ENCODE results near the gene CHST11. TPM values are rescaled to one million over a fixed set of nuclear protein-coding genes. Genes with fewer than 3 reads are reported as not detected.
A peak's percentile ranks its signal among the peaks of the same experiment; 100 is the strongest.

The CHST11 gene
- total and polyA plus RNA-seq, 10 of the 15 experiments (the other 5 are each of a cell fraction or from before 2014, with no cell fraction given) = 1.9 to 38.1 (median 17.2) TPM

DNA sequence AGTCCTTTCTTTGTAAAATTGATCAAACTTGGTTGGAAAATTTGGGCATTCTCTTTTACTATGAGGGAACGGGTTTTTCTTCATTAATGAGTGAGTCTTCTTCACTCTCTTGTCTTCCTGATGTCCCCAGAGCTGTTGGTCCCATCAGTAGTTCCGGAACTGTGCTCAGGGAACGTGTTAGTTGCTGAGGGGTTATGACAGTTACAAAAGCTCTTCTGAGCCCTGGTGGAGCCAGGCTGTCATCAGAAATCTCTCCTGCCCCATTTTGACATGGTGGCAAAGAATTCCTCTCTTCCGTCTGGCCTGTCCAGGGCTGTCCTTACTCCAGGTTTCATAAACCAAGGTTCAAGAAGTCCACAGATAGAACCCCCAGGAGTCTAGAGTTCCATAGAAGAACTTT is 292.8 kb downstream of the CHST11 start:
- POLR2A ChIA-PET = interaction anchor here (0.7 kb wide), 1 partner anchor 8 kb away, joined by 7 read pairs; no protein-coding TSS in a partner anchor
- no peak overlapping the region for H2AFZ ChIP-seq (ENCODE audit: control insufficient read depth, low read depth, low read length)
- H3K9ac ChIP-seq (ENCODE audit: control insufficient read depth, insufficient read depth, low read length) = no peak overlapping the region
- FAIRE-seq = no peak
- in situ Hi-C loops (cut with MboI) (no loop called here), intact Hi-C loops (cut with micrococcal nuclease; ENCODE audit: unreplicated experiment) (no loop called here)
- H3K27ac ChIP-seq (ENCODE audit: control insufficient read depth, insufficient read depth) = no peak overlapping the region
- SMC1A ChIA-PET (ENCODE audit: uncharacterized antibody, unreplicated experiment) = interaction anchor here (0.6 to 4.0 kb wide), 10 partner anchors 10 to 367 kb away, joined by 3 to 21 read pairs (median 4); no protein-coding TSS in a partner anchor
- DNase-seq (ENCODE audit: low read depth, low spot score) = no peak
- CTCF ChIA-PET = interaction anchor here (1.0 to 2.2 kb wide), 3 partner anchors 11 to 368 kb away, joined by 3 to 8 read pairs (median 4); no protein-coding TSS in a partner anchor
- TF ChIP-seq SP1 (IDR thresholded peaks at IDR 0.05; ENCODE audit: low read depth, low read length) = no peak
- TF ChIP-seq NBN (IDR thresholded peaks at IDR 0.05) = no peak
- no peak for TF ChIP-seq RUNX3 (IDR thresholded peaks at IDR 0.05; ENCODE audit: low read length)
- no peaks in the 10 kb centered on the region for H3K36me3 ChIP-seq (ENCODE audit: control insufficient read depth in 2 of 2, insufficient read depth in 2 of 2, low read length in 1 of 2)
- ATAC-seq = no peak
- no peaks in the 10 kb centered on the region; the same call in 2 of the 3 replicates for H3K9me3 ChIP-seq (replicated peaks; ENCODE audit: control insufficient read depth, insufficient read depth, low read length)
- H3K79me2 ChIP-seq (ENCODE audit: control insufficient read depth, insufficient read depth, low read length) = peaks cover 3% of the 10 kb centered on the region
- peaks cover 30% of the 10 kb centered on the region for H3K4me1 ChIP-seq (ENCODE audit: control insufficient read depth, insufficient read depth, low read length)
- BruUV-seq (replicated peaks) = no TSS peak
- peak overlapping the region; percentile 50; the same call in 1 of the 2 replicates for H3K4me2 ChIP-seq (ENCODE audit: control insufficient read depth, insufficient read depth)
- RAD21 ChIA-PET (ENCODE audit: unreplicated experiment) = interaction anchor here (0.9 to 2.4 kb wide), 2 partner anchors 49 to 368 kb away, joined by 3 to 10 read pairs; no protein-coding TSS in a partner anchor
- no peaks in the 10 kb centered on the region for H4K20me1 ChIP-seq (ENCODE audit: control insufficient read depth, insufficient read depth)
- no peaks in the 10 kb centered on the region for H3K27me3 ChIP-seq (replicated peaks in 1 of 2; ENCODE audit: control insufficient read depth in 2 of 2, insufficient read depth in 2 of 2, low read length in 1 of 2)
- no peak overlapping the region for H3K4me3 ChIP-seq
- WGBS (ENCODE audit: insufficient coverage, insufficient replicate concordance, low lambda C conversion rate, missing lambda C conversion rate) = 75% methylated on average over 4 of the region's 4 CpGs

- Histone ChIP-seq H3K27ac (ENCODE audit: control insufficient read depth, insufficient read depth) (no peak overlapping the region), H3K9me3 (replicated peaks; ENCODE audit: control insufficient read depth, insufficient read depth, low read length) (no peaks in the 10 kb centered on the region; the same call in 2 of the 3 replicates), H4K20me1 (ENCODE audit: control insufficient read depth, insufficient read depth) (no peaks in the 10 kb centered on the region), H3K79me2 (ENCODE audit: control insufficient read depth, insufficient read depth, low read length) (peaks cover 2% of the 10 kb centered on the region), H3K9ac (ENCODE audit: control insufficient read depth, insufficient read depth, low read length) (no peak overlapping the region), H3K27me3 (replicated peaks in 1 of 2; ENCODE audit: control insufficient read depth in 2 of 2, insufficient read depth in 2 of 2, low read length in 1 of 2) (no peaks in the 10 kb centered on the region), H2AFZ (ENCODE audit: control insufficient read depth, low read depth, low read length) (no peak overlapping the region), H3K4me2 (ENCODE audit: control insufficient read depth, insufficient read depth) (peak overlapping the region; percentile 50), H3K36me3 (ENCODE audit: control insufficient read depth in 2 of 2, insufficient read depth in 2 of 2, low read length in 1 of 2) (0 out of 4 replicates have a peak, but pooled peaks cover 0 to 1% of the 10 kb centered on the region in 2 experiments), H3K4me1 (ENCODE audit: control insufficient read depth, insufficient read depth, low read length) (peaks cover 30% of the 10 kb centered on the region), H3K4me3 (no peak overlapping the region)
- ChIA-PET SMC1A (ENCODE audit: uncharacterized antibody, unreplicated experiment) (interaction anchor here (0.6 to 4.0 kb wide), 8 partner anchors 10 to 368 kb away, joined by 3 to 21 read pairs (median 3); no protein-coding TSS in a partner anchor), RAD21 (ENCODE audit: unreplicated experiment) (interaction anchor here (0.7 to 2.4 kb wide), 5 partner anchors 11 to 368 kb away, joined by 3 to 10 read pairs (median 4); no protein-coding TSS in a partner anchor), POLR2A (interaction anchor here (0.7 kb wide), 1 partner anchor 8 kb away, joined by 7 read pairs; no protein-coding TSS in a partner anchor), CTCF (interaction anchor here (1.6 to 2.2 kb wide), 2 partner anchors 11 to 40 kb away, joined by 3 to 8 read pairs; no protein-coding TSS in a partner anchor)
- WGBS (ENCODE audit: insufficient coverage, insufficient replicate concordance, low lambda C conversion rate, missing lambda C conversion rate) = 21% methylated on average over 5 of the region's 5 CpGs
- intact Hi-C loops (cut with micrococcal nuclease; ENCODE audit: unreplicated experiment) (no loop called here), in situ Hi-C loops (cut with MboI) (no loop called here)
- DNase-seq (ENCODE audit: low read depth, low spot score) (no peak), ATAC-seq (peak; percentile 58), FAIRE-seq (peak; percentile 71)
- no TSS peak for BruUV-seq (replicated peaks)
- TF ChIP-seq CHD4 (IDR thresholded peaks at IDR 0.05) = no peak
- no peak for TF ChIP-seq ZBTB11 (CRISPR knock-in tag; IDR thresholded peaks at IDR 0.05)
- TF ChIP-seq CHD2 (IDR thresholded peaks at IDR 0.05; ENCODE audit: borderline replicate concordance, low read depth, low read length) = no peak
- peak; percentile 59 for TF ChIP-seq EED (IDR thresholded peaks at IDR 0.05; ENCODE audit: low read depth)
- TF ChIP-seq CBX3 (IDR thresholded peaks at IDR 0.05; ENCODE audit: borderline replicate concordance, low read depth) = no peak
- TF ChIP-seq IKZF1 (conservative IDR thresholded peaks at IDR 0.05) = peak; percentile 58
- TF ChIP-seq ETV6 (conservative IDR thresholded peaks at IDR 0.05 in 1 of 2, IDR thresholded peaks at IDR 0.05 in 1 of 2; ENCODE audit: borderline replicate concordance in 1 of 2, low read depth in 1 of 2) = peak in 1 of 2 experiments; percentile 51; a peak in 2 of 4 replicates
- no peak for TF ChIP-seq BRCA1 (IDR thresholded peaks at IDR 0.05; ENCODE audit: low read depth, low read length)
- TF ChIP-seq RUNX3 (IDR thresholded peaks at IDR 0.05; ENCODE audit: low read length) = peak; percentile 55
- TF ChIP-seq, protein P1, sequence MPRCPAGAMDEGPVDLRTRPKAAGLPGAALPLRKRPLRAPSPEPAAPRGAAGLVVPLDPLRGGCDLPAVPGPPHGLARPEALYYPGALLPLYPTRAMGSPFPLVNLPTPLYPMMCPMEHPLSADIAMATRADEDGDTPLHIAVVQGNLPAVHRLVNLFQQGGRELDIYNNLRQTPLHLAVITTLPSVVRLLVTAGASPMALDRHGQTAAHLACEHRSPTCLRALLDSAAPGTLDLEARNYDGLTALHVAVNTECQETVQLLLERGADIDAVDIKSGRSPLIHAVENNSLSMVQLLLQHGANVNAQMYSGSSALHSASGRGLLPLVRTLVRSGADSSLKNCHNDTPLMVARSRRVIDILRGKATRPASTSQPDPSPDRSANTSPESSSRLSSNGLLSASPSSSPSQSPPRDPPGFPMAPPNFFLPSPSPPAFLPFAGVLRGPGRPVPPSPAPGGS (IDR thresholded peaks at IDR 0.05; ENCODE audit: borderline replicate concordance, insufficient read depth, low read depth, low read length, poor library complexity, severe bottlenecking) = no peak
Observed at GRCh38 chr12:104750061-104750460, 293.3 kb downstream of the CHST11 start.
